COLO829 (cell line): ENCODE measurements around the gene DMXL1.
A peak's percentile ranks its signal among the peaks of the same experiment; 100 is the strongest.

Experiments
- DNase-seq: peaks from one replicate; pipeline ENCODE4 v3.0.0; 2012; ENCODE audit warnings: low spot score

Gene DMXL1

DNA sequence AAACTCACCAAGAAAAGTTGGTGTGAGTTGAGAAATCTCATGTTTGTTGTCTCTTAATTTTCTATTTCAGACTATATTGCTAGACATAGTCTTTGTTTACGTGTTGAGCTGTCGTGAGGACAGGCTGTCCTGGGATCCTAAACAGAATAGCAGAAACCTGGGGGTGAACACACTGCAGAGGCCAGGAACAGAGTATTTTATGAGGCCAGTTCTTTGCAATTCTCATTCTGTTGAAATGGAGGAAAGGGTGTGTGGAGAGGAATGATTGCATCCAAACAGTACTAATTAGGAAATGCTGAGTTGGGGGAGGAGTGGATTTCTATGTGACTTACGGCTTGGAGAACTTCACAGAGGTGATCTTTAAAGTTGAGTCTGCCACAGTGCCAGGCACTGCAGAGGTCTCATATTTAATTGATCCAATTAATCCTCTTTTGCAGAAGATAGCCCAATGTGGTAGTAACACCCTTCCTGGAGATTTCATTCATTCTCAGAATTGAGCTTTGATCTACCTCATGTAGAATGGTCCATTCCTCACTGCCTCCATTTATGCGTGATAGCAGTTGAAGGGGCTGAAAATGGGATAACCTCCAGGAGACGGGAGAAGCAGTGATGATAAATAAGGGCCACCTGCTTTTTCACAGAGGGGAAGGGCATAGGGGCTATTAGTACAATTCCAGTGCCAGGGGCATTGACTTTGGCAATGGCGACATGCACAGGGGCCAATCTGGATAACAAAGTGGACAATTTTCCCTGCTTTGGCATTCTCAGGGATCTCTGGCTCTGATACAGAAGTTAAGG lies 200.3 kb downstream of the DMXL1 start:
- DNase-seq = no peak

DNA sequence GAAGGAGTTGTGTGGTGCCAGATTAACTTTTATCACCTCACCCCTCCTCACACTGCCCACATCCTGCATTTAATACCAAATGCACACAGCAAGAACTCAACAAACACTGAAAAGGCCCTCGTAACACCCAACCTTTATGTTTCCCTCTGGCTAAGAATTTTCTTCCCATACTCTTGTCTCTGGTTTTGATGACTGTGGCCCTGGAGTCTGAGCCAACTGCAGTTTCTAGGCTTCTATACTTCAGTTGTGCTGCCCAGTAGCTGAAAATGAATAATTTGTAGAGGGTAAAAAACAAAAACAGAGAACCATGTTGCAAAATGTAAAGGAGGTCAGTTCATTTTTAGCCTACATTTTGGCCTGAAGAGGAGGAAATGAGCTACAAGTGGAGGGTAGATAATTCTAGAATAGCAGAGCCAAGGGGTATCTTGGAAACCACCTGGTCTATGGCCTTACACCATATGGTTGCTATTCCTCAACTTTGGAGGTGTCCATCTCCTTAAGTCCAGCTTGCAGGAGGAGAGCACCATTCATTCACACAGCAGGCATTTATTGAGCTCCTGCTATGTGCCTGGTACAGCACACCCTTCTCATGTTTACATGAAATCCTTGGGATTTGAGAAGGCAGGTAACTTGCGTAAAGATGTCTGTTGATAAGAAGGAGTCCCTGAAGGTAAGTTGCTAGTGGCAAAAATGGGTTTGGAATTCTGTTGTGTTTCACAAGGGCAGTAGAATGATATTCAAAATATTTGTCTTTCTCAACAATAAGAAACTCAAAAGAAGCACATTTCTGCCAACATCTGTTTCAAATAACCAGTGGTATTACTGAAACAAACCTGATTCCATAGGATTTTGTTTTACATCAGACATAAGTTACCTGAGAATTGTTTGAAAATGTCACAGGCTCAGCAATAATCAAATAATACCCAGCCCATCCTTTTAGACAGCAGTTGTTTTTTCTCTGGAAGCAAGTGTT lies 201.2 kb downstream of the DMXL1 start:
- no peak for DNase-seq

DNA sequence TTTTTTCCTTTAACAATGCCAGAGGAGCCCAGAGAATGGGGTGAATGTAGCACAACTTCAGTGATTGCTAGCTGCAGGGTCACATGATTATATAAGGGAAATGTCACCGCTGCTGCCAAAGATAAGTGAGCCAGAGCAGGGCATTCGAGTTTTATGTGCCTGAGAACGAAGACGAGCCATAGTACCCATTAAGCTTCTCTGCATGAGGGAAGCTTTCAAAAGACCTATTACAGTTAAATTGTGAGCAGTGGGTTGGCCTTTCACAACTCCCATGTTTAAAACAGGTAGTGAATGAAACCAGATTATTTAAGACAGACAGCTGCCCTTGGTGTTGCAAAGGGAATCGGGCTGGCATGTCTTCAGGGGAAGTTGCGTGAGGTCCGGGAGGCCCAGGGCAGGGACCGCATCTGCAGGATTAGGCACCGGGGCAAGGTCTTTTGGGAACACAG lies 202.5 kb downstream of the DMXL1 start:
- no peak for DNase-seq

DNA sequence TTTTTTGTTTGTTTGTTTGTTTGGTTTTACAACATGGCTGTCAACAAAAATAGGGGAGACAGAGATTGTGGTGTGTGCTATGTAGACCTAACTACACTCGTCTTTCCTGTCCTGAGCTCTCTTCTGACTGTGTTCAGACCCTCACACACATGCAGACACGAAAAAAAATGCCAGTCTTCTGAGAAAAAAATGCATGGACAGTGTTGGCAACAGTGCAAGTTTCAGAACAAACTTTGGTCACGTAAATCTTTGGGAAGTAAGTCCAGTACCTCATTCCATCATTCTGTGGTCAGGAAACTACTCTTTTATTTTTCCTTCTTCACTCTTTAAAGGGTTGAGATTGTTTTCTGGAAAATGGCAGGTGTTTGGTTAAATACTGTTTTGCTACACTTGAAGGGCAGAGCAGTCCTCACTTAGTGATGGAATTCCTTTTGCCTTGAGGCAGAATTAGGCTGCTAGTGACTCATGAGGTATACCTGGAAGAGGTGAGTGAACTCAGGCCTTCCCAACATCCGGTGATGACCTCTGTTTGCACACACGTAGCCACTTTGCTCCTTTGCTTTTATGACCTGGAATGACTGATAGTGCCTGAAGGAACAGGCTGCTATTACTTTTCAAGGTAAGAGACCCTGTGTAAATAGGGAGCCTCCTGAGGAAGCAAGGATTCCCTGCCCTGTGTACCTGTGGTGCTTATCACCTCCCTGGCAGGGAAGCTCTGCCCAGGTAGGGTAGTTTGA lies 203.3 kb downstream of the DMXL1 start:
- no peak for DNase-seq

DNA sequence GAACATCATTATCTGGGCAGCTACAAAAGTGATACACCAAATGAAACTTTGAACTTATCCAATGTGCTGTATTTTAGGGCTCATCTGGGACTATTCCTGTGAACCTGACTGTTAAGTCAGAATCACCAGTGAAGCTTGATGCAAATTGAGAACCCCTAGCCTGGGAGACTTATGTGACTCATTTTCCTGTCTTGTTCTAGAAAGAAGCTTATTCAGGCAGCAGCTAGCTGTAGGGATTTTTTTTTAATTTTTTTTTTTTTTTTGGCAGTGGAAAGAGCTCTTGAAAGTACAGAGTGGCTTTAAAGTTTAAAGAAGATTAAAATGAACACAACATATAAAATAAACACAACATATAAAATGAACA lies 203.9 kb downstream of the DMXL1 start:
- no peak for DNase-seq

DNA sequence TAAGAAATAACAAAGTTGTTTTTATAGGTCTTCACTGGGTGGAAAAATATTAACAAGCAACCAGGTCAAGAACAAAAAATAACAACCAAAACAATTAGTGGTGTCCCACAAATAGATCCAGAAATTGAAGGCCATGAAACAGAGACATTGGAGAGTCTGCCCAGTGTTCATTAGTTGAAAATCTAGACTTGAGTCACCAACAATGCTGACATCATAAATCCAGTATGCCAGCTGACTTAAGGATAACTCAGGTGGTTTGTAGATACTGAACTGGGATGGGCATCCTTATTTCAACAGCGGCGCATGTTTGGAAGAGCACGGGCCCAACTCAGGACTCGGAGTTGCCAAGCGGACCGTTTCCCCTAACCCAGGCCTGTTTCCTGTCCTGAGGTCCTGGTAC lies 204.3 kb downstream of the DMXL1 start:
- no peak for DNase-seq

DNA sequence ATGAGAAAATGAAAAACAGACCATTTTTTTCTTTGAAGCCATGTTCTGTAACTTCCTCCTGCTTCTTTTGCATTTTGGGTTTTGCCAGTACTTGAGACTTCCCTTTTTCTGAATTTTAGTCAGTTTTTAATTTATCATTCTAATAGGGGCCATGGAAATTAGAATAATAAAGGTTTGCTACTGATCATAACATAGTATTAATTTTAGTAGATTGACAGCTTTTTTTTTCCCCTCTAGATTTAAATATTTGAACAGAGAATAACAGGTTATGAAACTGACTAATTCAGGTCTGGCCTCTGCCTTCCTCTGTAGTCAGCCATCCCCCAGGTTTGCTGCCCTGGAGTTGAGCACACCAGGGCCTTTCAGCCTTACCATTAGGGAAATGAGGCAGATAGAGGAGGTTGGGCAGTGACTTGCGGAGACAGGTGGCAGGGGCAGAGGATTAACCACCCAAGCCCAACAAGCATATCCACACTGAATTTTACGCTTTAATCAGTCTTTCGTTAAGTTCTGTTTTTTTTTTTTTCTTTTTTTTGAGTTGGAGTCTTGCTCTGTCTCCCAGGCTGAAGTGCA lies 204.8 kb downstream of the DMXL1 start:
- DNase-seq = no peak

DNA sequence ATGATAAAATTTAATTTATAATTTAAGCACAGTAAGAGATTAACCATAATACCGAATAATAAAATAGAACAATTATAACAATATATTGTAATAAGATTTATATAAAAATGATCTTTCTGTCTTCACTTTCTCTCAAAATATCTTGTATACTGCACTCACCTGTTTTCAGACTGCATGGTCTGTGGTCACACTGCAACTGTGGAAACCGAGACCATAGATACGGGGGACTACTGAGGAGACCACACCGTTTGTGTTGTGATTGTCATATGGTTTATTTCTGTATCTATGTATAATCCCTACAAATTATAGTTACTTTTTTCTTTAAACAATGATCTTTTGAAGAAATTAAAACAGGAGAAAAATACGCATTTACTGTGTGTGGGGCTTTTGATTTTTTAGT lies 206.1 kb downstream of the DMXL1 start:
- no peak for DNase-seq

DNA sequence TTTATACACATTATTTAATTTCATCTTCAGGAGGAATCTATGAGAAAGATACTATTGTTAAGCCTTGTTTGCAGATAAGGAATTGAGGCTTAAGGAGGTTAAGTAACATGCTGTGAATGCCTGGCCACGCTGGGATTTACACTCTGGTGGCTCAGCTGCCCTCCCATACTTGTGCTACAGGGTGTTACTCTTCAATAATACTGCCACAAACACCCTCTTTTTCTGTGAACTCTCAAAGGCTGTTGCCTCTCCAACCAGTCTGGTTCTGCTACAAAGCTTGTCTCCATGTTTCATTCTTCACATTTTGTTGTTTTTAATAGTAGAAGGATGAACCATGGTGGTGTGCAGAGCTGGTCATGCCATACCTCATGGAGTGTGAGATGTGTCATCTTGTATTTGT lies 208.2 kb downstream of the DMXL1 start:
- DNase-seq = no peak

DNA sequence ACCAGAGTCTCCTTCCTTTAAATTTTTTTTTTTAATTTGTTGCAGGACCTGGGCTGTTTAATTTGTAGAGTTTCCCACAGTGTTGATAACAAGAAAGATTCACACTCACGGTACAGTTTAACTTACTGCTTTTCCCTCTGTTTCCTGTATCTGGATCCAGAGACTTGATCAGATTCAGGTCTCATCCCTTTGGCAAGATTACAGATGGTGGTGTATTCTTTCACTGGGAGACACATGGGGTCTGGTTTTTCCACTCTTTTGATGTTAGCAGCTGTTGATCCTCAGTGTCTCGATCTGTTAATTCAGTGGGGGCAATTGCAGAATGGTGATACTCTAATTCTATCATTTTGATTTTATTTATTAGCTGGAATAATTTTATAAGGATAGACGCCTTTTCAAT lies 209.5 kb downstream of the DMXL1 start:
- no peak for DNase-seq

DNA sequence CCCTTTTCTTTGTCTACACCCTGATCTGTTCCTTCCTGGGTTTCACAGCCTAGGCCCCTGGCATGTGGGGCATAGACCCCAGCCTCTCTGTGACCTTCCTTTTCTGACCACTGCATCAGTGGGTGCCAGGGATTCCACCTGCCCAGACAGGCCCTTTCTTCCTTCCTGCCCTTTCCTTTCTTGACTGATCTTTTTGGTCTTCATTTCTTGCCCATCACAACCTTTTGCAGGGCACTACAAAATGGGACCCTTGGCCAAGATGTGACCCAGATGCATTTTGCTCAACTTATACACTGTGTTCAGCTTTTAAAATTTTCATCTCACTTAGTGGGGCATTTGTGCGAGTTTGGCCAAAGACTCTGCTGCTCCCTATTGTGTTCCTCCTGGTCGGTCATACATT lies 211.7 kb downstream of the DMXL1 start:
- no peak for DNase-seq

DNA sequence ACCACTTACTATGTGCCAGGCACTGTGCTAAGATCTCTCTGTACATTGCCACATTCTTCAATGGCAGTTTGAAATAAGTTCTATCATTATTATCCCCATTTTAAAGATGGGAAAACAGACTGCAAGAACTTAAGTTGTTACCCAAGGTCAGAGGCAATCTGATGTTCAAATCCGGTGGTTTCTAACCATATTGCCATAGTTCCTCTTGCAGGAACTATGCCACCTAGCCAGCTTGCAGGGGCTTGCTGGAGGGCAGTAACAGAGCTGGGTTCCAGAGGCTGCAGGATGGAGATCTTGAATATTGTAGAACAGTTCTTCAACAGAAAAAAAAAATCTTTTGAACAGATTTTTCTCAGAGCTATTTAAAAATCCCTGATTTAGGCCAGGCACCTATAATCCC lies 213.1 kb downstream of the DMXL1 start:
- no peak for DNase-seq

DNA sequence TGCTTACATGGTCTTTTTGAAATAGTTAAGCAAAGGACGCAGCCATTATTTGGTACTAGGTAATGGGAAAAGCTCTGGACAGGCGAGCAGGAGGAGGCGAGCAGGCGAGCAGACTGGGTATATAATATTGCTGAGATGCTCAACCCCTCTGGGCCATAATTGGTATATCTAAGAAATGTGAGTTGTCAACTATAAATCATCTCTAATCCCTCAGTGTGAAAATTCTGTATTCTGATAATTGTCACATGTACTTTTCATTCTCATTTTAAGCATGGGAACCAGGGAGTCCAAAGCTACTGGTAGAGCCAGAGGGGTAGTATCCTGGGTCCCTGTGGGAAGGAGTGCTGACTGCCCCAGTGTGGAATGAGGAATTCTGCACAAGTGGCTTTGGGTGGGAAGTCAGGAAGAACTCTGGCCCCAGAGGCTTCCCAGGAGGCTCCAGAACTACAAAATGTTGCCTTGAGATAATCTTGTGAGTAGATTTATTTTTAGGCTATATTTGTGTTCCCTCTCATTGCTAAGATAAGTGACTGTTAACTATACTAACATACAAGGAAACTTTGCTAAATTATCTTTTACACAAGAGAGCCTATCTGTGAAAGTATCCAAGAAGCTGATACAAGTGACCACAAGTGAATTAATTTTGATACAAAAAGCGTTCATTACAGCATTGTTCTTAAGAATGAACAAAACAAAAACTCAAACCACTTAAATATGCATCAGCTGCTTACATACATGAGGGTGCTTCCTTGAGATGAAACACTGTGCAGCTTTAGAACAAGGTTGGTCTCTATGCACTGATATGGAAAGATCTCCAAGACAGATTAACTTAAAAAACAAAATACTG lies 214.4 kb downstream of the DMXL1 start:
- peak; percentile 2 for DNase-seq

DNA sequence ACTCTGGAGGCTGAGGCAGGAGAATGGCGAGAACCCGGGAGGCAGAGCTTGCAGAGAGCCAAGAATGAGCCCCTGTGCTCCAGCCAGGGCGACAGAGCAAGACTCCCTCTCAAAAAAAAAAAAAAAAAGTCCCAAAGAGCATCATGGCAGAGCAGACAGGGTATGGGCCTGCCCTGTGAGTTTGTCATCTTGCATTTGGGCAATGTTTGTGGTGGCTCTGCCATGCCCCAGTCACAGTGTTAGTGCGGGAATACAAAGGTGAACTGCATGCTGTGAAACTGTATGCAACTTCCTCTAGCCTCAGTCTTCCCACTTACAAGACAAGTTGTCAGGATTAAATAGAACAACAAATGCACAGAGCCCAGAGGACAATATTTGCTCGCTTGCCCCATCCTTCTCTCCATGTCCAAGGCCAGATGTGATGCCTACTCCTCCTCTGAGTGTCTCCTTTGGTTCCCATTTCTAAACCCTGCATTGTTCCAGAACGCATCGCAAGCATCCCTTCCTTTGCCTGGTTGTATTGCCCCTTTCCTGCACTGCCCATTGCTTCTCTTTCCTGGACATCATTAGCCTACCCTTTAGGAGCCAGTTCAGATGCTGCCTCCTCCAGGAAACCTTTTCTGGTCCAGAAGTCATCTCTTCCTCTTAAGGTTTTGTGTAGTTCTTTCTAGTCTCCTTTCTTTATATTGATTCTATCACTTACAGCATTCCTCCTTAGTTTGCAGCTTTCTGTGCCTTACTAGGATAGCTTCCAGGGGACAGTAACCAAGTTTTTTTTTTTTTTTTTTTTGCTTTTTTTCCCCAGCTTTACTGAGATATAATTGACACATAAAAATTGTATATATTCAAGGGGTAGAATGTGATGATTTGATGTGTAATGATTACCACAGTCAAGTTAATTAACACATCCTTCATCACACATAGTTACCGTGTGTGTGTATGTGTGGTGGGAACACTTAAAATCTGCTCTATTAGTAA lies 215.9 kb downstream of the DMXL1 start:
- no peak for DNase-seq

DNA sequence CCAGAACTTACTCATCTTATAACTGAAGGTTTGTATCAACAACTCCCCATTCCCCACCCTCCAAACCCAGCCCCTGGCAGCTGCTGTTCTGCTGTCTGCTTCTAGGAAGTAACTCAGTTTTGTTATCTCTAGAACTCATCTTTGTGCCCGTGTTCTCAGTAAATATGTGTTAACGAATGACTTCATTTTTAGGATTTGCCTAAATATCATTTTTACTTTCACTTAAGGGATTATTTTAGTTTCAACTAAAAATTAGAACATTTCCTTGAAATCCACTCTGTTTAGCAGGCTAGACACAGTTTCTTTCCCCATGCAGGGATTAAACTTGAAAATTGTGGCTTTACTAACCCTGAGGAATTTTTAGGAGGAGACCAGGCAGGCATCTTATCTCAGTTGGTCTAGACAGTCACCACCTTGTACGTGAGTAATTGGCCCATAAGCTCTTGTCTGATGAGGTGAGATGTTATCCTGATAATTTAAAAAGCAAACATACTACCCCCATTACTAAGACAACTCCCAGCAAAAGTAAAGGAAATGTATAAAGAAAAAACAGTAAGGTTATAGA lies 216.7 kb downstream of the DMXL1 start:
- DNase-seq = no peak

DNA sequence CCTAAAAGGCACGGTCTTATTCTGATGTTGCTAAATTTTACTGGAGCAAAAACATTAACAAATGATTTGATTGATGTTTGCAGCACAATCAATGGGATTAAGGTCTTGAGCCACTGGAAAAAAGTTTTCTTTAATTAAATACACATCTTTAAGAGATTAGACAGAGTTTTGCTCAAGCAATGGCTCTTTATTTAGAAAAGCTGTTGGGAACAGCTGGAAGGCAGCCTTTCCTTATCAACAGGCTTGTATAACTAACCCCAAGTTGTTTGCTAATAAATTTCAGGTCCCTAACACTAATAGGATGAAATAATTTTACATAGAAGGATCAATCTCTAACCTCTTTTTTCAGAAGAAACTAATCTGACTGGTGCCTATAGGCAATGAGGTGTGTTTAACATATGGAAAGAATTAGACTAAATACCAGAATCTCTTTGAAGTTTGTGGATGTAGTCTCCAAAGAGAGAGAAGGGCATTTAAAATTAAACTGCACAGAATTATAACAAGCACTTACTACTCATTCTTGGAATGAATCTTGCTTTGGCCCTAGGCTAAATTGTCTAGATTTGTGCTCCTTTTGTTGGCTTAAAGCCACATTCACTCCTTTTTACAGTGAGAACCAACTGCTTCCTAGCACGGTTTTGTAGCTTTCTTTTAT lies 217.6 kb downstream of the DMXL1 start:
- peak; percentile 11 for DNase-seq

DNA sequence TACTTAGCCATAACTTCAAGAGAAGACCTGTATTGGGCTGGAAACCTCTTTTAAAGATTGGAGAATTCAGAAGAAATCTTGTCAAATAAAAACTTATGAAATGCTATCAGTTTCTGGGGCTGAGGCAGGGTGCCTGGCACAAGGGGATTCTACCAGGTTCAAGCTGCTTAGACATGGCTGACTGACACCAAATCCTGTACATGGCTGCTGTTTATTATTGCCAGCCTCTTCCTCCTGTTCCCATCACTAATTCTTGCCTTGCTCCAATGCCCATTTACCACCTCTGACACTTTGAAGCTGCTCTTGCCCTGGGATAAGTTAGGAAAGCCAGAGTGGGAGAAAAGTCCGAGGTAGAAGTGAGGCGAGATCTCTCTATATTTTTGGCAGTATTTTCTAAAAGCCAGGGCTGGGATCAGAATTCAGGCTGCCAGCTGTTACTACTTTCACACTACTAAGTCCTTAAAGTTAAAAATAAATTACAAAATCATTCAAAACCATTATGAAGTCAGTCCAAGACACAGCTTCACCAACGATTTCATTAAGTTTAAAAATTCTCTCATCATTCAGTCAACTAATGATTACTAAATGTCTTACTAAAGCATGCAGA lies 218.7 kb downstream of the DMXL1 start:
- DNase-seq = no peak

DNA sequence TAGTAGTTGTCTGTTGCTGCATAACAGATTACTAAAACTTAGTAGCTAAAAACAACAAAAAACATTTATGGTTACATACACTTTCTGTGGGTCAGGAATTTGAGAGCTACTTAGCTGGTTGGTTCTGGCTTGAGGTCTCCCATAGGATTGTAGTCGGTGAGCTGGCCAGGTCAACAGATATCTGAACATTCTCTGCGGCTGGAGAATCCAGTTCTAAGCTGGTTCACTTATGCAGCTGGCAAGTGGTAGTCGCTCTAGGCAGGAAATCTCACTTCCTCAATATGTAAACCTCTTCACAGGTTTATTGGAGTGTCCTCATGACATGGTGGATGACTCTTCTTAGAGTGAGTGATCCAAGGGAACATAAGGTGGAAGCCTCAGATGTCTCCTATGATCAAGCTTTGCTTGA lies 219.3 kb downstream of the DMXL1 start:
- DNase-seq = no peak

DNA sequence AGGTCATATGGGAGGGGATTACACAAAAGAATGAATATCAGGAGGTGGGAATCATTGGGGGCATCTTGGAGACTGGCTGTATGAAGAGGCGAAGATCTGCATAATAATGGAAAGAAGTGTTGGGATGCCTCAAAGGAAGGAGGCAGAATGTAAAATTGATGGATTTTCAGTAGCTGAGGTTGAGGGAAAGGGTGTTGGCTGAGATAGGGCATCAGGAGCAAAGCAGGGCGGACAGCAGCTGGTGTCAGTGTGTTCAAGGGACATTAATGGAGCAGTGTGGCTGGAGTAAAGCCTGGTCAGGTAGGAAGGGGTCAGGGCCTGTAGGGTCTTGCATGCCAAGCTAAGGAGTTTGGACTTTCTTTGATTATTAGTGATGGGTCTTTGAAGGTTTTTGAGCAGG lies 219.7 kb downstream of the DMXL1 start:
- no peak for DNase-seq
